ENCODE results near the gene GPAM.

DNA sequence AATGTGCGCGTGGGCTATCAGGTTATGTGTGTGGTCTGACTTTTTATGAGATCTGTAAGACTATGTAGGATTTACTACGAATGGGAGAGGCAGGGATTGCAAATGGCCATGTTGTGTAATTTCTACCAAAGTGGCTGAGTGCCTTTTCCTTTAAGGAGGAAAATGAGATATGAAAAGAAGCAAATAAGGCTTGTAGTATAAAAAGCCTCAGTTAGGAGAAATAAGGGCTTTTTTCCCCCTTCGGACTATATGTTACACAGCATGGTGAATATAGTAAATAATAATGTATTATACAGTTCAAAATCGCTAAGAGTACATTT, 447 bp upstream of the GPAM start:
- no peak for TF ChIP-seq POLR2A (IDR thresholded peaks at IDR 0.05)
- TF ChIP-seq, protein P1, sequence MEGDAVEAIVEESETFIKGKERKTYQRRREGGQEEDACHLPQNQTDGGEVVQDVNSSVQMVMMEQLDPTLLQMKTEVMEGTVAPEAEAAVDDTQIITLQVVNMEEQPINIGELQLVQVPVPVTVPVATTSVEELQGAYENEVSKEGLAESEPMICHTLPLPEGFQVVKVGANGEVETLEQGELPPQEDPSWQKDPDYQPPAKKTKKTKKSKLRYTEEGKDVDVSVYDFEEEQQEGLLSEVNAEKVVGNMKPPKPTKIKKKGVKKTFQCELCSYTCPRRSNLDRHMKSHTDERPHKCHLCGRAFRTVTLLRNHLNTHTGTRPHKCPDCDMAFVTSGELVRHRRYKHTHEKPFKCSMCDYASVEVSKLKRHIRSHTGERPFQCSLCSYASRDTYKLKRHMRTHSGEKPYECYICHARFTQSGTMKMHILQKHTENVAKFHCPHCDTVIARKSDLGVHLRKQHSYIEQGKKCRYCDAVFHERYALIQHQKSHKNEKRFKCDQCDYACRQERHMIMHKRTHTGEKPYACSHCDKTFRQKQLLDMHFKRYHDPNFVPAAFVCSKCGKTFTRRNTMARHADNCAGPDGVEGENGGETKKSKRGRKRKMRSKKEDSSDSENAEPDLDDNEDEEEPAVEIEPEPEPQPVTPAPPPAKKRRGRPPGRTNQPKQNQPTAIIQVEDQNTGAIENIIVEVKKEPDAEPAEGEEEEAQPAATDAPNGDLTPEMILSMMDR (IDR thresholded peaks at IDR 0.05), result no peak
- TF ChIP-seq POLR2AphosphoS5 (IDR thresholded peaks at IDR 0.05; ENCODE audit: insufficient read depth in 1 of 2, low read depth in 1 of 2), result no peak

All from vagina (tissue), 2 donors.